ENCODE measurements around the gene KRT82.

GRCh38 chr12:52347016-52347415 lies 59.1 kb downstream of the KRT82 start:
- TF ChIP-seq, protein P1, sequence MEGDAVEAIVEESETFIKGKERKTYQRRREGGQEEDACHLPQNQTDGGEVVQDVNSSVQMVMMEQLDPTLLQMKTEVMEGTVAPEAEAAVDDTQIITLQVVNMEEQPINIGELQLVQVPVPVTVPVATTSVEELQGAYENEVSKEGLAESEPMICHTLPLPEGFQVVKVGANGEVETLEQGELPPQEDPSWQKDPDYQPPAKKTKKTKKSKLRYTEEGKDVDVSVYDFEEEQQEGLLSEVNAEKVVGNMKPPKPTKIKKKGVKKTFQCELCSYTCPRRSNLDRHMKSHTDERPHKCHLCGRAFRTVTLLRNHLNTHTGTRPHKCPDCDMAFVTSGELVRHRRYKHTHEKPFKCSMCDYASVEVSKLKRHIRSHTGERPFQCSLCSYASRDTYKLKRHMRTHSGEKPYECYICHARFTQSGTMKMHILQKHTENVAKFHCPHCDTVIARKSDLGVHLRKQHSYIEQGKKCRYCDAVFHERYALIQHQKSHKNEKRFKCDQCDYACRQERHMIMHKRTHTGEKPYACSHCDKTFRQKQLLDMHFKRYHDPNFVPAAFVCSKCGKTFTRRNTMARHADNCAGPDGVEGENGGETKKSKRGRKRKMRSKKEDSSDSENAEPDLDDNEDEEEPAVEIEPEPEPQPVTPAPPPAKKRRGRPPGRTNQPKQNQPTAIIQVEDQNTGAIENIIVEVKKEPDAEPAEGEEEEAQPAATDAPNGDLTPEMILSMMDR (IDR thresholded peaks at IDR 0.05; ENCODE audit: low read length): no peak
- TF ChIP-seq EZH2 (optimal IDR thresholded peaks at IDR 0.05; ENCODE audit: low read depth, low read length): no peak
